HepG2 (cell line): Measurements from ENCODE around the gene RAB15. TPM values are rescaled to one million over a fixed set of nuclear protein-coding genes. Genes with fewer than 3 reads are reported as not detected.
A peak's percentile ranks its signal among the peaks of the same experiment; 100 is the strongest.

ENCODE experiments used
- ATAC-seq: fragments of 200-7000 bp; cut with Tn5 transposase; 3 replicates; pipeline ENCODE4 v1.9.1; 2020; ENCODE audit warnings: mild to moderate bottlenecking, moderate library complexity
- BruUV-seq: library from RNA; stranded (reverse); fragments of 400-500 nt; replicated peaks from 2 replicates; lab custom pipeline; 2021; lab: Mats Ljungman, UMichigan
- CTCF ChIA-PET: fragments of 300-600 bp; formaldehyde crosslinking; extraction: SDS; loops from one replicate; lab custom pipeline; 2021; ENCODE audit warnings: low total read pairs, inconsistent platforms, low intra/inter-chr PET ratio; lab: Yijun Ruan, JAX
- POLR2A ChIA-PET: fragments of 350-600 bp; sonication (Branson Sonifier 250); formaldehyde crosslinking; loops from one replicate; lab custom pipeline; 2020; ENCODE audit warnings: antibody characterized with exemption, inconsistent platforms; lab: Yijun Ruan, JAX
- DNase-seq: peaks from one replicate; pipeline ENCODE4 v3.0.0-alpha.2; 2015; ENCODE audit warnings: low spot score
- FAIRE-seq: peaks from 3 replicates; lab custom pipeline; 2011; peaks lifted over from hg19 to GRCh38; lab: Jason Lieb, UNC
- H2AFZ ChIP-seq: one replicate; pipeline ENCODE4 v1.6.1; 2011; ENCODE audit warnings: low read length, inconsistent platforms
- H3K27ac ChIP-seq: fragments of 300-600 bp; 3 replicates; pipeline ENCODE4 v1.8.0; 2011; ENCODE audit warnings: mixed run types, mild to moderate bottlenecking, mixed read lengths, low read length, inconsistent platforms; ENCODE audit not compliant: insufficient read depth; ENCODE audit errors: extremely low read length
- H3K27me3 ChIP-seq, 2 experiments: fragments of 200-600 bp in 1 of 2; 2 replicates in 1 of 2; 3 replicates in 1 of 2; pipeline versions ENCODE4 v1.6.0 to v1.8.0; 2011; ENCODE audit warnings: low read length in 2 of 2, mild to moderate bottlenecking in 2 of 2, moderate library complexity in 2 of 2, inconsistent platforms in 1 of 2; ENCODE audit not compliant: insufficient read depth in 2 of 2, control insufficient read depth in 1 of 2
- H3K36me3 ChIP-seq, 2 experiments: fragments of 200-600 bp in 1 of 2; replicated peaks in 1 of 2; 2 replicates in 1 of 2; 3 replicates in 1 of 2; pipeline versions ENCODE4 v1.5.1 to v1.8.0; 2011; ENCODE audit warnings: low read length in 2 of 2, inconsistent platforms in 1 of 2; ENCODE audit not compliant: insufficient read depth in 2 of 2, control insufficient read depth in 1 of 2
- H3K4me1 ChIP-seq: 2 replicates; pipeline ENCODE4 v1.5.1; 2012; ENCODE audit warnings: low read length, inconsistent platforms; ENCODE audit not compliant: insufficient read depth
- H3K4me2 ChIP-seq: 2 replicates; pipeline ENCODE4 v1.6.0; 2011; ENCODE audit warnings: low read depth, low read length, inconsistent platforms
- H3K4me3 ChIP-seq, 3 experiments: fragments of 200-600 bp in 1 of 3; sonication (generic), shearing (Covaris generic) in 1 of 3; replicated peaks in 1 of 3; 2 replicates each; pipeline ENCODE4 v1.5.1; 2011 to 2016; ENCODE audit warnings: low read length in 3 of 3, inconsistent platforms in 2 of 3, low read depth in 2 of 3, mild to moderate bottlenecking in 2 of 3, control low read depth in 1 of 3, mixed read lengths in 1 of 3; ENCODE audit not compliant: insufficient read depth in 1 of 3
- H3K79me2 ChIP-seq: one replicate; pipeline ENCODE4 v1.6.1; 2011; ENCODE audit warnings: low read length, inconsistent platforms; ENCODE audit not compliant: insufficient read depth
- H3K9ac ChIP-seq: 2 replicates; pipeline ENCODE4 v1.6.0; 2011; ENCODE audit warnings: mild to moderate bottlenecking, low read depth, low read length, inconsistent platforms; ENCODE audit not compliant: insufficient read depth
- H3K9me3 ChIP-seq: 2 replicates; pipeline ENCODE4 v1.5.1; 2012; ENCODE audit warnings: mild to moderate bottlenecking, low read length
- H4K20me1 ChIP-seq: 2 replicates; pipeline ENCODE4 v1.6.0; 2011; ENCODE audit warnings: inconsistent platforms, mild to moderate bottlenecking, low read length, moderate library complexity; ENCODE audit not compliant: insufficient read depth
- AHR ChIP-seq: IDR thresholded peaks from 2 replicates; pipeline ENCODE4 v1.6.1; 2018; ENCODE audit warnings: missing genetic modification reagents, missing compliant biosample characterization
- AKNA ChIP-seq: sonication (generic); formaldehyde crosslinking; IDR thresholded peaks from 2 replicates; pipeline ENCODE4 v1.4.0; 2020; ENCODE audit warnings: missing genetic modification reagents, borderline replicate concordance
- ATAD3A ChIP-seq: sonication (generic); formaldehyde crosslinking; IDR thresholded peaks from 2 replicates; pipeline ENCODE4 v1.4.0; 2020; ENCODE audit warnings: missing genetic modification reagents
- CTCF ChIP-seq: sonication (generic); formaldehyde crosslinking; IDR thresholded peaks from 2 replicates; pipeline ENCODE4 v1.5.0; 2020; ENCODE audit warnings: mild to moderate bottlenecking, missing genetic modification reagents, moderate library complexity
- IKZF5 ChIP-seq: IDR thresholded peaks from 2 replicates; pipeline ENCODE4 v1.6.1; 2018; ENCODE audit warnings: missing genetic modification reagents, mild to moderate bottlenecking, missing compliant biosample characterization
- RARG ChIP-seq: sonication (generic); formaldehyde crosslinking; IDR thresholded peaks from 2 replicates; pipeline ENCODE4 v1.4.0; 2020; ENCODE audit warnings: low read depth, mild to moderate bottlenecking, missing genetic modification reagents
- RELA ChIP-seq: sonication (generic); formaldehyde crosslinking; IDR thresholded peaks from 2 replicates; pipeline ENCODE4 v1.4.0; 2020; ENCODE audit warnings: missing genetic modification reagents
- SMC3 ChIP-seq: IDR thresholded peaks from 2 replicates; pipeline ENCODE4 v1.6.1; 2011; ENCODE audit warnings: low read length, improper control_type of control experiment
- TAF1 ChIP-seq: sonication (generic); formaldehyde crosslinking; IDR thresholded peaks from 2 replicates; pipeline ENCODE4 v1.4.0; 2020; ENCODE audit warnings: missing genetic modification reagents
- XBP1 ChIP-seq: sonication (generic); formaldehyde crosslinking; IDR thresholded peaks from 2 replicates; pipeline ENCODE4 v1.5.0; 2020; ENCODE audit warnings: missing genetic modification reagents
- ZNF557 ChIP-seq: sonication (generic); formaldehyde crosslinking; IDR thresholded peaks from 2 replicates; pipeline ENCODE4 v1.4.0; 2020; ENCODE audit warnings: missing genetic modification reagents
- ZNF598 ChIP-seq: sonication (generic); formaldehyde crosslinking; IDR thresholded peaks from 2 replicates; pipeline ENCODE4 v1.5.1; 2020; ENCODE audit warnings: mild to moderate bottlenecking, missing genetic modification reagents, borderline replicate concordance
- ZNF792 ChIP-seq: IDR thresholded peaks from 2 replicates; pipeline ENCODE4 v1.6.1; 2016
- WGBS: methylation state at CpG from one replicate; pipeline ENCODE4 v1.1.6; 2017; ENCODE audit warnings: low lambda C conversion rate; 5-methylcytosine and 5-hydroxymethylcytosine counted together
- in situ Hi-C: cut with HindIII; loops from 2 replicates; pipeline ENCODE4 v1.10.0; 2017; ENCODE audit warnings: low pct_unique_long_range_greater_than_20kb; ENCODE audit not compliant: extremely low pct_ligation_motif_present
- intact Hi-C: fragments of 100-400 bp; cut with micrococcal nuclease; formaldehyde crosslinking; loops from one replicate; pipeline ENCODE4 v1.10.0; 2022; ENCODE audit not compliant: unreplicated experiment
- polyA plus RNA-seq, 8 experiments: library from polyadenylated mRNA; depleted of rRNA in 3 of 8; stranded (reverse) in 7 of 8; unstranded in 1 of 8; fragments of >200 nt; fragmentation: Illumina TruSeq in 4 of 8; extraction: Trizol in 4 of 8; gene quantifications; 2 replicates each; pipeline versions ENCODE4 v1.2.1 to v1.2.3, GENCODE V29; 2011 to 2016; ENCODE audit warnings: low read depth in 4 of 8, missing spikeins in 1 of 8, mixed read lengths in 1 of 8; ENCODE audit not compliant: insufficient read depth in 1 of 8
- total RNA-seq, 5 experiments: library from RNA; depleted of rRNA; stranded (reverse); fragments of >200 nt; fragmentation: Illumina TruSeq; extraction: Trizol; gene quantifications; 2 replicates each; pipeline ENCODE4 v1.2.3, GENCODE V29; 2016; ENCODE audit warnings: low read depth in 1 of 5
- TF ChIP-seq, protein P1 (sequence below): sonication (generic); formaldehyde crosslinking; IDR thresholded peaks from 2 replicates; pipeline ENCODE4 v1.8.0; 2022; ENCODE audit warnings: mild to moderate bottlenecking, missing genetic modification reagents

Gene RAB15
- total and polyA plus RNA-seq, 2 of the 13 experiments (the other 11 are each of a cell fraction or from before 2014, with no cell fraction given): 7.4 to 18.5 TPM

DNA sequence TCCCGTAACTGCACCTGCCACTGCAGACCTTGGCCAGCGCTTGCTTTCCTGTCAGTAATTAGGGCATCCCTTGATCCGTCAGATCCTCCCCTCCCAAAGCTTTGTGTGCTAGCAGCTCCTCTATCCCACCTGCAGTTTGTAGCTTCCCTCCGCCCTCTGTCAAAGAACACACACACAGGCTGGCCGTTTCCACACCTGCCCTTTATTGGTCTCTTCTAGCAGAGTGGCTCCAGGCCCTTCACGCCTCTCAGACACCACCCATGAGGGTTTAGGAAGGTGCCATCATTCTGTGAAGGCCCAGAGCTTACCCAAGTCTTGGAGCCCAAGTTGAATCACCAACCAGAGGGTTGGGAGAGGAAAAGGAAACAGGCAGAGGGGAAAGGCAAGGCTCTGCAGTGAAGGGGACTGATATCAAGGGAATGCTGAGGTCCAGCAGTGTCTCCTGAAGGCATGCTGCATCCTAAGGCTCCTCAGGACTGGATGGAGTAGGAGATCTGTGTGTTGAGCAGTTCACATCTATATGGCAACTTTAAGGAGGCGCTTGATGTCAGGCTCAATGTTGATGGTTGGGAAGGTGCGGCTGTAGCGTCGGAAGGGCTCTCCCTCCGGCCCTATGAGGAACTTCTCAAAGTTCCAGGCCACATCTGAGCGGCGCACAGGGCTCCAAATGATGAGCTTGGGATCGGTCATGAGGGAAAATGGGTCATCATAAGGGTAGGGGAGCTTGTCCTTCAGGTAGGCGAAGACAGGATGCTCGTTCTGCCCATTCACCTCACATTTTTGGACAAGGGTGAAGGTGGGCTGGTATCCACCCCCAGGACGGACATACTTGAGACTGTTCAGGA lies 32.9 kb downstream of the RAB15 start:
- ChIA-PET CTCF (interaction anchor here (1.3 kb wide), 1 partner anchor 45 kb away, joined by 3 read pairs; no protein-coding TSS in a partner anchor), POLR2A (interaction anchor here (0.8 to 6.0 kb wide), 9 partner anchors 10 to 551 kb away, joined by 3 to 54 read pairs (median 5); partner anchors contain the start of genes CHURC1 and FNTB)
- peaks cover 74% of the 10 kb centered on the region for H3K4me1 ChIP-seq
- 60% methylated on average over 17 of the region's 17 CpGs for WGBS
- H4K20me1 ChIP-seq: no peaks in the 10 kb centered on the region; the same call in 1 of the 2 replicates
- peak overlapping the region in 2 of 3 experiments; percentile 11 to 76; a peak in 4 of 6 replicates for H3K4me3 ChIP-seq
- H3K9ac ChIP-seq: peak overlapping the region; percentile 89; the same call in 1 of the 2 replicates
- H3K36me3 ChIP-seq: peaks cover 0 to 2% of the 10 kb centered on the region in 2 experiments; a peak in 2 of 5 replicates
- no peaks in the 10 kb centered on the region for H3K9me3 ChIP-seq
- H3K79me2 ChIP-seq: peaks cover 28% of the 10 kb centered on the region
- H3K27ac ChIP-seq: peak overlapping the region; percentile 70
- in situ Hi-C loops: no loop called here
- FAIRE-seq (no peak), DNase-seq (no peak), ATAC-seq (peak; percentile 17)
- peak overlapping the region; percentile 97 for H3K4me2 ChIP-seq
- intact Hi-C loops: loop anchor here (1.0 to 10.0 kb wide), 2 partner anchors 25 to 234 kb away; partner anchors contain the start of genes CHURC1 and PLEKHG3
- H3K27me3 ChIP-seq: no peaks in the 10 kb centered on the region; a peak in 1 of 5 replicates
- no peak overlapping the region for H2AFZ ChIP-seq
- no TSS peak for BruUV-seq
- TF ChIP-seq RELA (no peak), SMC3 (no peak), ATAD3A (CRISPR knock-in tag) (no peak), ZNF557 (CRISPR knock-in tag) (no peak), CTCF (CRISPR knock-in tag) (no peak), AKNA (no peak), ZNF792 (CRISPR knock-in tag) (peak; percentile 22; the same call in 1 of the 2 replicates), IKZF5 (no peak), RARG (CRISPR knock-in tag) (no peak), ZNF598 (CRISPR knock-in tag) (no peak), TAF1 (CRISPR knock-in tag) (0 out of 2 replicates have a peak, but pooled peaks have one; percentile 19), AHR (no peak), XBP1 (no peak)
- TF ChIP-seq, protein P1, sequence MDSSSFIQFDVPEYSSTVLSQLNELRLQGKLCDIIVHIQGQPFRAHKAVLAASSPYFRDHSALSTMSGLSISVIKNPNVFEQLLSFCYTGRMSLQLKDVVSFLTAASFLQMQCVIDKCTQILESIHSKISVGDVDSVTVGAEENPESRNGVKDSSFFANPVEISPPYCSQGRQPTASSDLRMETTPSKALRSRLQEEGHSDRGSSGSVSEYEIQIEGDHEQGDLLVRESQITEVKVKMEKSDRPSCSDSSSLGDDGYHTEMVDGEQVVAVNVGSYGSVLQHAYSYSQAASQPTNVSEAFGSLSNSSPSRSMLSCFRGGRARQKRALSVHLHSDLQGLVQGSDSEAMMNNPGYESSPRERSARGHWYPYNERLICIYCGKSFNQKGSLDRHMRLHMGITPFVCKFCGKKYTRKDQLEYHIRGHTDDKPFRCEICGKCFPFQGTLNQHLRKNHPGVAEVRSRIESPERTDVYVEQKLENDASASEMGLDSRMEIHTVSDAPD: no peak
